ENCODE results near the gene MAP1LC3A.

MAP1LC3A gene

GRCh38 chr20:34581341-34582184 is 23.0 kb downstream of the MAP1LC3A start:
- no peak overlapping the region for H3K4me3 ChIP-seq (ENCODE audit: low read length)
- no peak for TF ChIP-seq CTCF (conservative IDR thresholded peaks at IDR 0.05; ENCODE audit: low read length)
- DNase-seq (ENCODE audit: low read depth) = peak; percentile 75

DNA sequence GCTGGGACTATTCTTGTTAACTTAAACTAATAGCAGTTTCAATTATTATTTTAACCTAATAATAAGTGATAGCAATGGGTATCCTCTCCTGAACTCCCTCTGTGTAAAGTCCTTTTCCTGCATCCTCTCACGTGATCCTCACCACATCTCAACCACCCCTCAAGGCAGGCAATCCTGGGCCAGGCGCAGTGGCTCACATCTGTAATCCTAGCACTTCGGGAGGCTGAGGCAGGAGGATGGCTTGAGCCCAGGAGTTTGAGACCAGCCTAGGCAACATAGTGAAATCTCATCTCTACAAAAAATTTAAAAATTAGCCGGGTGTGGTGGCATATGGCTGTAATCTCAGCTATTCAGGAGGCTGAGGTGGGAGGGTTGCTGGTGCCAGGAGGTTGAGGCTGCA is 23.7 kb downstream of the MAP1LC3A start:
- TF ChIP-seq CTCF (conservative IDR thresholded peaks at IDR 0.05; ENCODE audit: low read length) = no peak
- no peak for DNase-seq (ENCODE audit: low read depth)
- no peak overlapping the region for H3K4me3 ChIP-seq (ENCODE audit: low read length)

DNA sequence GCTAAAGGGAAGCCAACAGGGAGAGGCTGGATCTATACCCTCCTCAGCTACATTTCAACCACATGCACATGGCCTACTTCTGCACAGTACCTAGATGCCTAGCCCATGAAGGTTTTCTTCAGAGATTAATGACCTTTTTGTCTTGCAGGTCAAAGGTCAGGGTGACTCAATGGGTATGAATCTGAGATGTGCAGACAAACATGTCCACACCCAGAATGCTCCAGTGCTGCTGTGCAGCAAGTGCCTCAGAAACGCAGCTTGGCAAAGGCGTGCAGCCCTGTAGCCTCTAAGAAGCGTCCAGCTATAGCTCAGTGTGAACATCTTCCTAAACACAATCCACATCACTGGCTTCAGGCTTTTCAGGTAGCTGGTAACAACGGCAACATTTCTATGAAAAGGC is 24.4 kb downstream of the MAP1LC3A start:
- no peak overlapping the region for H3K4me3 ChIP-seq (ENCODE audit: low read length)
- TF ChIP-seq CTCF (conservative IDR thresholded peaks at IDR 0.05; ENCODE audit: low read length) = no peak

DNA sequence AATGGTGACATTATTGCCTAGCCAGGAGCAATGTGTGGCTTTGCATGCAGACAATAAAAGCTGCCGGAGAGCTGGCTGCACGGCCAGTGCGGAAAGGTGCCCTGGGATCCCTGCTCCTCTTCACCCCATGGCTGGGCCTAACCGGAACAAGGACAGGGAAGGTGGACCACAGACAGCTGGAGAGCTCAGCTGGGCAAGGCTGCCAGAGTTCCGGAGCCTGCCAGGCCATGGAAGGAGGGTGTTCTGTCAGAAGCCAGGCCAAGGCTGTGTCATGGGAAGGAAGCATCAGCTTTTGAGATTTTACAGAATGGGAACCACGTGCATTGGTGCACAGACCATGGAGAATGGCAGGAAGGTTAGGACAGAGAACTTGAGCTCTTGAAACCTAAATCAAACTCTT is 25.0 kb downstream of the MAP1LC3A start:
- no peak for TF ChIP-seq CTCF (conservative IDR thresholded peaks at IDR 0.05; ENCODE audit: low read length)
- DNase-seq (ENCODE audit: low read depth) = peak; percentile 32

More for the DNA sequence above, 24.4 kb downstream of the MAP1LC3A start:
- DNase-seq (ENCODE audit: low read depth) = peak; percentile 31

GRCh38 chr20:34585019-34585418 is 26.5 kb downstream of the MAP1LC3A start:
- TF ChIP-seq CTCF (conservative IDR thresholded peaks at IDR 0.05; ENCODE audit: low read length) = no peak
- H3K4me3 ChIP-seq (ENCODE audit: low read length) = no peak overlapping the region
- no peak for DNase-seq (ENCODE audit: low read depth)

More for the DNA sequence above, 25.0 kb downstream of the MAP1LC3A start:
- H3K4me3 ChIP-seq (ENCODE audit: low read length) = no peak overlapping the region

- no peak for TF ChIP-seq CTCF (conservative IDR thresholded peaks at IDR 0.05; ENCODE audit: low read length)
- no peak for DNase-seq (ENCODE audit: low read depth)
- no peak overlapping the region for H3K4me3 ChIP-seq (ENCODE audit: low read length)
Observed at GRCh38 chr20:34586488-34587163, 28.1 kb downstream of the MAP1LC3A start.
